Psoas muscle (tissue), 8 donors: ENCODE results near the gene S1PR1. TPM values are rescaled to one million over a fixed set of nuclear protein-coding genes. Genes with fewer than 3 reads are reported as not detected.
"Not testable (repeated sequence)": the region's sequence is repeated elsewhere in the genome, so short reads cannot be mapped to it uniquely, and the experiment has no call there.

Experiments
- ATAC-seq, 4 donors: fragments of 200-7000 bp; cut with Tn5 transposase; one replicate each; pipeline ENCODE4 v1.9.1; 2020; ENCODE audit warnings: moderate library complexity in 3 of 4, mild to moderate bottlenecking in 2 of 4
- DNase-seq, 2 donors: peaks; one replicate each; pipeline ENCODE4 v3.0.0-alpha.2; 2020
- H3K27ac ChIP-seq: fragments of 200-600 bp; one replicate; pipeline ENCODE4 v1.8.0; 2022
- H3K27me3 ChIP-seq, 3 donors: fragments of 200-600 bp in 1 of 3; one replicate each; pipeline versions ENCODE4 v1.6.1 to v1.8.0; 2013 to 2022; ENCODE audit warnings: low read length in 2 of 3, mild to moderate bottlenecking in 2 of 3, moderate library complexity in 1 of 3; ENCODE audit not compliant: insufficient read depth in 3 of 3
- H3K36me3 ChIP-seq, 2 donors: fragments of 200-600 bp in 1 of 2; one replicate each; pipeline versions ENCODE4 v1.6.1 to v1.8.0; 2013 to 2022; ENCODE audit warnings: low read depth in 1 of 2, mild to moderate bottlenecking in 1 of 2, moderate library complexity in 1 of 2; ENCODE audit not compliant: insufficient read depth in 1 of 2
- H3K4me1 ChIP-seq: fragments of 200-600 bp; one replicate; pipeline ENCODE4 v1.8.0; 2022
- H3K4me3 ChIP-seq: fragments of 200-600 bp; one replicate; pipeline ENCODE4 v1.8.0; 2022; ENCODE audit warnings: mild to moderate bottlenecking
- H3K9me3 ChIP-seq: fragments of 200-600 bp; one replicate; pipeline ENCODE4 v1.8.0; 2022
- CTCF ChIP-seq: fragments of 200-600 bp; IDR thresholded peaks from one replicate; pipeline ENCODE4 v1.8.0; 2022; ENCODE audit warnings: antibody characterized with exemption
- WGBS, 3 donors: extraction: QIAGEN DNeasy Blood & Tissue Kit; methylation state at CpG; one replicate each; pipeline versions ENCODE4 v1.1.6 to v1.1.7; 2013; 5-methylcytosine and 5-hydroxymethylcytosine counted together
- intact Hi-C, 2 donors: fragments of 100-400 bp; cut with DNase I; formaldehyde crosslinking; loops; one replicate each; pipeline versions ENCODE4 v1.11.0 to v1.14.2; 2022
- polyA plus RNA-seq, 3 donors: library from polyadenylated mRNA; stranded (reverse); fragments of 200-250 nt; gene quantifications; one replicate each; pipeline ENCODE4 v1.2.3, GENCODE V29; 2013
- total RNA-seq, 4 donors: library from RNA; stranded (reverse); fragmentation: NEBNext Ultra II Directional in 2 of 4; extraction: Animal tissue kit (Norgen Biotek cat#: 25700) in 2 of 4; gene quantifications; one replicate each; pipeline versions ENCODE4 v1.2.1 to v1.2.4, GENCODE V29; 2021 to 2023
- donor health status: healthy with polysubstance abuse.
- donor health status: DM: no; HTN: no; CAD: no; lungs with moderate emphysema.
- donor health status: Bipolar disorder and iron deficiency.
- donor health status: healthy.
- donor health status: DM: yes; HTN: yes; CAD: no.
- donor health status: DM: no; HTN: no; CAD: no.
- donor health status: DM: no; HTN: no; CAD: no.
- donor health status: DM: yes; HTN: yes; CAD: no.

S1PR1 gene
- total and polyA plus RNA-seq, 7 donors = 21.9 to 35.7 (median 25.8) TPM

GRCh38 chr1:101228424-101229134 is 8.2 kb upstream of the S1PR1 start:
- 92% methylated on average over 6 of the region's 6 CpGs for WGBS, 3 donors
- ATAC-seq (no peak), DNase-seq (no peak)
- Histone ChIP-seq H3K9me3 (no peaks in the 10 kb centered on the region), H3K27ac (no peak overlapping the region), H3K36me3 (no peaks in the 10 kb centered on the region), H3K27me3 (peaks cover 0 to 4% (median 0%) of the 10 kb centered on the region in 3 donors), H3K4me1 (no peaks in the 10 kb centered on the region), H3K4me3 (no peak overlapping the region)
- intact Hi-C loops = no loop called here
- no peak for TF ChIP-seq CTCF

GRCh38 chr1:101232182-101232581 is 4.6 kb upstream of the S1PR1 start:
- not testable (repeated sequence) for H3K36me3 ChIP-seq, H3K27ac ChIP-seq, H3K9me3 ChIP-seq, DNase-seq, H3K4me3 ChIP-seq, H3K4me1 ChIP-seq, ATAC-seq
- peaks cover 0 to 22% (median 2%) of the 10 kb centered on the region in 3 donors for H3K27me3 ChIP-seq
- intact Hi-C loops = loop anchor here in 1 of 2 donors (10.0 kb wide), 1 partner anchor 207 kb away; the partner anchor contains the start of gene DPH5

- 77 to 81% (median 80%) methylated on average over 7 of the region's 7 CpGs for WGBS, 3 donors
Measured at GRCh38 chr1:101233495-101233894, 3.3 kb upstream of the S1PR1 start.

DNA sequence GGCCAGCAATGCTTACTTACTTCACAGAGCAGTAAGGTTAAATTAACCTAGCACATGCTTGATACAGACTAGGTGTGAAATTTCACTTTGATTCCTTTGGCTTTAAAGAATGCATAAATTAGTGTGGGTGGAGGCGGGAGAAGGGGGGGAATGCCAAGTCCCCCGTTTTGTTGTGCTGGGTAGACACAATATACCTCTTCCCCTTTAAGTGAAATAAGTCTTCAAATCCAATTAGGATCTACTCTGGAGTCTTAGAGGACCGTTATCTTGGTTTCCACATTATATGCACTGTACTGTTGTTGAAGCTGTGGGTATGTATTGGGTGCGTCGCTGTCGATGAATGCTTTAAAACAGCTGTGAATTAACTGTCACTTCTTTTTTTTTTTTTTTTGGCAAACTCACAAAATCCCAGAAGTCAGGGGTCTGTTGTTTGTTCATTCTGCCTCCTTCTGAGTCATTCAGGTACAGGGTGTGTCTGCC is 1.6 kb upstream of the S1PR1 start:
- Histone ChIP-seq H3K4me3 (peak overlapping the region; percentile 79), H3K27ac (peak overlapping the region; percentile 69), H3K9me3 (no peaks in the 10 kb centered on the region), H3K27me3 (peaks cover 0 to 44% (median 4%) of the 10 kb centered on the region in 3 donors), H3K36me3 (peaks cover 0 to 5% of the 10 kb centered on the region in 2 donors), H3K4me1 (peaks cover 6% of the 10 kb centered on the region)
- TF ChIP-seq CTCF = no peak
- DNase-seq = no peak
- 17 to 24% (median 21%) methylated on average over 6 of the region's 6 CpGs for whole genome bisulfite sequencing, 3 donors
- ATAC-seq = no peak
- intact Hi-C loops = loop anchor here (5.0 to 10.0 kb wide), 2 partner anchors 210 to 313 kb away; partner anchors contain the start of gene DPH5 (in 1 of the 2)

More at GRCh38 chr1:101233495-101233894, 3.3 kb upstream of the S1PR1 start:
- DNase-seq (no peak), ATAC-seq (no peak)
- Histone ChIP-seq H3K4me1 (peaks cover 6% of the 10 kb centered on the region), H3K36me3 (no peaks in the 10 kb centered on the region), H3K9me3 (no peaks in the 10 kb centered on the region), H3K27me3 (peaks cover 0 to 33% (median 4%) of the 10 kb centered on the region in 3 donors), H3K4me3 (no peak overlapping the region), H3K27ac (no peak overlapping the region)
- intact Hi-C loops = loop anchor here in 1 of 2 donors (10.0 kb wide), 1 partner anchor 209 kb away; the partner anchor contains the start of gene DPH5
- TF ChIP-seq CTCF = no peak

GRCh38 chr1:101235696-101236515 is 913 bp upstream of the S1PR1 start:
- H3K4me3 ChIP-seq = peak overlapping the region; percentile 79
- no peak for TF ChIP-seq CTCF
- ATAC-seq (peak; percentile 31 to 63 (median 40)), DNase-seq (peak; percentile 22 to 61)
- H3K36me3 ChIP-seq = peaks cover 0 to 5% of the 10 kb centered on the region in 2 donors
- WGBS, 3 donors = 1% methylated on average over 43 of the region's 43 CpGs
- H3K4me1 ChIP-seq = peaks cover 6% of the 10 kb centered on the region
- H3K27me3 ChIP-seq = peaks cover 0 to 44% (median 4%) of the 10 kb centered on the region in 3 donors
- H3K9me3 ChIP-seq = no peaks in the 10 kb centered on the region
- peak overlapping the region; percentile 69 for H3K27ac ChIP-seq
- intact Hi-C loops = loop anchor here (5.0 to 10.0 kb wide), 2 partner anchors 211 to 314 kb away; partner anchors contain the start of gene DPH5 (in 1 of the 2)
